ENCODE measurements around the gene C3orf80.

C3orf80 gene

DNA sequence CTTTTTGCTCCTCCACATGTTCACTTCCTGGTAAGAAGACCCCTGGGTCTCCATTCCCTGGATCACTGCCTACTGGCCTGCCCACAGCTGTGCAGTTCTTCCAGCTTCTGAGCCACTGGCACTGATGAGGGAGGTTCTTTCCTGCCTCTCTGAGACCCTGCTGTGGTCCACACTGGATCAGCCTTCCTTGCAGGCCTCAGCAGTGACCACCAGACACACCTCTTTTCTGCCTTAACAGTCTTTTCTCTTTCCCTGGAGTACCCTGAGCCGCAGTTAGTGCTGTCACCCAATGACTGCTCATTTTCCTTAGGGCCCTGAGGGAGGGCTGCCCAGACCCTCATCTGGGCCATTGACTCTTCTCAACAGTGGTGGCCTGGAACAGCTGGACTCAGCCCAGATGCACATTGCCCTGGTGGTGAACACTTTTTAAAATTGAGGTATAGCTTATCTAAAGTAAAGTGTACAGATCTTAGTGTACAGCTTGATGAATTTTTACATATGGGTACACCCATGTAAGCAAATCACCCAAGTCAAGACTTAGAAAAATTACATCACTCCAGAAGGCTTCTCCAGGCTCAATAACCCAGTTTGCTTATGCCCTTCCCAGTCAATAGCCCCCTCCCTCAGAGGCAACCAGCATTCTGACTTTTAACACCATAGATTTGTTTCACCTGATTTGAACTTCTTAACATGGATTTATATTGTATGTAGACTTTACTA is 32.8 kb upstream of the C3orf80 start:
- TF ChIP-seq, protein P1, sequence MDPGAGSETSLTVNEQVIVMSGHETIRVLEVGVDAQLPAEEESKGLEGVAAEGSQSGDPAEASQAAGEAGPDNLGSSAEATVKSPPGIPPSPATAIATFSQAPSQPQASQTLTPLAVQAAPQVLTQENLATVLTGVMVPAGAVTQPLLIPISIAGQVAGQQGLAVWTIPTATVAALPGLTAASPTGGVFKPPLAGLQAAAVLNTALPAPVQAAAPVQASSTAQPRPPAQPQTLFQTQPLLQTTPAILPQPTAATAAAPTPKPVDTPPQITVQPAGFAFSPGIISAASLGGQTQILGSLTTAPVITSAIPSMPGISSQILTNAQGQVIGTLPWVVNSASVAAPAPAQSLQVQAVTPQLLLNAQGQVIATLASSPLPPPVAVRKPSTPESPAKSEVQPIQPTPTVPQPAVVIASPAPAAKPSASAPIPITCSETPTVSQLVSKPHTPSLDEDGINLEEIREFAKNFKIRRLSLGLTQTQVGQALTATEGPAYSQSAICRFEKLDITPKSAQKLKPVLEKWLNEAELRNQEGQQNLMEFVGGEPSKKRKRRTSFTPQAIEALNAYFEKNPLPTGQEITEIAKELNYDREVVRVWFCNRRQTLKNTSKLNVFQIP (CRISPR knock-in tag; IDR thresholded peaks at IDR 0.05; ENCODE audit: borderline replicate concordance, low read depth) = no peak
- TF ChIP-seq ESRRG (CRISPR knock-in tag; IDR thresholded peaks at IDR 0.05) (no peak), ZFP30 (CRISPR knock-in tag; IDR thresholded peaks at IDR 0.05) (no peak), TOX (CRISPR knock-in tag; IDR thresholded peaks at IDR 0.05; ENCODE audit: borderline replicate concordance) (no peak), TCF4 (CRISPR knock-in tag; IDR thresholded peaks at IDR 0.05; ENCODE audit: borderline replicate concordance) (no peak), CREB5 (CRISPR knock-in tag; IDR thresholded peaks at IDR 0.05; ENCODE audit: low read depth) (no peak), ZC3H10 (CRISPR knock-in tag; IDR thresholded peaks at IDR 0.05) (no peak), ZNF70 (CRISPR knock-in tag; IDR thresholded peaks at IDR 0.05) (no peak), ARNTL (CRISPR knock-in tag; IDR thresholded peaks at IDR 0.05; ENCODE audit: borderline replicate concordance, low read depth) (no peak), TSHZ2 (CRISPR knock-in tag; IDR thresholded peaks at IDR 0.05) (no peak), GLIS3 (CRISPR knock-in tag; IDR thresholded peaks at IDR 0.05) (no peak), SNAI2 (CRISPR knock-in tag; IDR thresholded peaks at IDR 0.05) (no peak), BACH2 (CRISPR knock-in tag; IDR thresholded peaks at IDR 0.05; ENCODE audit: borderline replicate concordance) (no peak), RARB (CRISPR knock-in tag; IDR thresholded peaks at IDR 0.05) (no peak)
- TF ChIP-seq, protein P2, sequence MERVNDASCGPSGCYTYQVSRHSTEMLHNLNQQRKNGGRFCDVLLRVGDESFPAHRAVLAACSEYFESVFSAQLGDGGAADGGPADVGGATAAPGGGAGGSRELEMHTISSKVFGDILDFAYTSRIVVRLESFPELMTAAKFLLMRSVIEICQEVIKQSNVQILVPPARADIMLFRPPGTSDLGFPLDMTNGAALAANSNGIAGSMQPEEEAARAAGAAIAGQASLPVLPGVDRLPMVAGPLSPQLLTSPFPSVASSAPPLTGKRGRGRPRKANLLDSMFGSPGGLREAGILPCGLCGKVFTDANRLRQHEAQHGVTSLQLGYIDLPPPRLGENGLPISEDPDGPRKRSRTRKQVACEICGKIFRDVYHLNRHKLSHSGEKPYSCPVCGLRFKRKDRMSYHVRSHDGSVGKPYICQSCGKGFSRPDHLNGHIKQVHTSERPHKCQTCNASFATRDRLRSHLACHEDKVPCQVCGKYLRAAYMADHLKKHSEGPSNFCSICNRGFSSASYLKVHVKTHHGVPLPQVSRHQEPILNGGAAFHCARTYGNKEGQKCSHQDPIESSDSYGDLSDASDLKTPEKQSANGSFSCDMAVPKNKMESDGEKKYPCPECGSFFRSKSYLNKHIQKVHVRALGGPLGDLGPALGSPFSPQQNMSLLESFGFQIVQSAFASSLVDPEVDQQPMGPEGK (CRISPR knock-in tag; IDR thresholded peaks at IDR 0.05; ENCODE audit: borderline replicate concordance) = no peak
- TF ChIP-seq, protein P3, sequence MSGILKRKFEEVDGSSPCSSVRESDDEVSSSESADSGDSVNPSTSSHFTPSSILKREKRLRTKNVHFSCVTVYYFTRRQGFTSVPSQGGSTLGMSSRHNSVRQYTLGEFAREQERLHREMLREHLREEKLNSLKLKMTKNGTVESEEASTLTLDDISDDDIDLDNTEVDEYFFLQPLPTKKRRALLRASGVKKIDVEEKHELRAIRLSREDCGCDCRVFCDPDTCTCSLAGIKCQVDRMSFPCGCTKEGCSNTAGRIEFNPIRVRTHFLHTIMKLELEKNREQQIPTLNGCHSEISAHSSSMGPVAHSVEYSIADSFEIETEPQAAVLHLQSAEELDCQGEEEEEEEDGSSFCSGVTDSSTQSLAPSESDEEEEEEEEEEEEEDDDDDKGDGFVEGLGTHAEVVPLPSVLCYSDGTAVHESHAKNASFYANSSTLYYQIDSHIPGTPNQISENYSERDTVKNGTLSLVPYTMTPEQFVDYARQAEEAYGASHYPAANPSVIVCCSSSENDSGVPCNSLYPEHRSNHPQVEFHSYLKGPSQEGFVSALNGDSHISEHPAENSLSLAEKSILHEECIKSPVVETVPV (CRISPR knock-in tag; IDR thresholded peaks at IDR 0.05) = no peak
- ATAC-seq = no peak

- no peak for ATAC-seq
- TF ChIP-seq ZNF70 (CRISPR knock-in tag; IDR thresholded peaks at IDR 0.05) (no peak), ESRRG (CRISPR knock-in tag; IDR thresholded peaks at IDR 0.05) (no peak), PPARA (CRISPR knock-in tag; IDR thresholded peaks at IDR 0.05; ENCODE audit: borderline replicate concordance) (no peak), GLIS3 (CRISPR knock-in tag; IDR thresholded peaks at IDR 0.05) (no peak), ARNTL (CRISPR knock-in tag; IDR thresholded peaks at IDR 0.05; ENCODE audit: borderline replicate concordance, low read depth) (no peak), TCF4 (CRISPR knock-in tag; IDR thresholded peaks at IDR 0.05; ENCODE audit: borderline replicate concordance) (no peak), ZC3H10 (CRISPR knock-in tag; IDR thresholded peaks at IDR 0.05) (no peak), RARB (CRISPR knock-in tag; IDR thresholded peaks at IDR 0.05) (no peak), SNAI2 (CRISPR knock-in tag; IDR thresholded peaks at IDR 0.05) (no peak), ZFP3 (CRISPR knock-in tag; IDR thresholded peaks at IDR 0.05) (no peak), ZNF565 (CRISPR knock-in tag; conservative IDR thresholded peaks at IDR 0.05; ENCODE audit: low read depth) (no peak), CSDC2 (CRISPR knock-in tag; IDR thresholded peaks at IDR 0.05) (no peak), ISL1 (CRISPR knock-in tag; IDR thresholded peaks at IDR 0.05) (no peak)
Observed at GRCh38 chr3:160193644-160194192, 31.5 kb upstream of the C3orf80 start.

All from SK-N-SH treated with all-trans-retinoic acid at 6 μM for 48 hours (cell line).